B cell (primary cell): ENCODE results near the gene ITGA5.

Source experiments
- CTCF ChIP-seq: fragments of 200-600 bp; IDR thresholded peaks from one replicate; pipeline ENCODE4 v1.8.0; 2022; ENCODE audit warnings: antibody characterized with exemption, mild to moderate bottlenecking
- EZH2 ChIP-seq: IDR thresholded peaks from 2 replicates; pipeline ENCODE4 v1.6.1; 2012; ENCODE audit warnings: borderline replicate concordance, low read depth, mild to moderate bottlenecking, moderate library complexity, low read length; ENCODE audit not compliant: insufficient read depth, poor library complexity, severe bottlenecking

- no peak for TF ChIP-seq CTCF
- no peak for TF ChIP-seq EZH2
Observed at GRCh38 chr12:54405106-54405505, 14.0 kb downstream of the ITGA5 start.
